Ishikawa (cell line): ENCODE measurements around the gene CHMP6.

ENCODE experiments used
- CEBPB ChIP-seq: IDR thresholded peaks from 2 replicates; pipeline ENCODE4 v1.6.1; 2012
- CREB1 ChIP-seq: IDR thresholded peaks from 2 replicates; pipeline ENCODE4 v1.6.1; 2012; ENCODE audit warnings: low read depth
- EGR1 ChIP-seq: IDR thresholded peaks from 2 replicates; pipeline ENCODE4 v1.6.1; 2012
- EP300 ChIP-seq: IDR thresholded peaks from 2 replicates; pipeline ENCODE4 v1.6.1; 2012; ENCODE audit warnings: borderline replicate concordance
- FOXM1 ChIP-seq: IDR thresholded peaks from 2 replicates; pipeline ENCODE4 v1.6.1; 2012; ENCODE audit warnings: low read depth, borderline replicate concordance
- MAX ChIP-seq: IDR thresholded peaks from 2 replicates; pipeline ENCODE4 v1.6.1; 2012
- NFIC ChIP-seq: IDR thresholded peaks from 2 replicates; pipeline ENCODE4 v1.6.1; 2012
- RAD21 ChIP-seq: IDR thresholded peaks from 2 replicates; pipeline ENCODE4 v1.6.1; 2012; ENCODE audit warnings: low read depth
- TAF1 ChIP-seq: IDR thresholded peaks from 2 replicates; pipeline ENCODE4 v1.6.1; 2012; ENCODE audit warnings: low read depth, mild to moderate bottlenecking
- TCF12 ChIP-seq: IDR thresholded peaks from 2 replicates; pipeline ENCODE4 v1.6.1; 2012; ENCODE audit warnings: low read depth
- TEAD4 ChIP-seq: IDR thresholded peaks from 2 replicates; pipeline ENCODE4 v1.6.1; 2012
- YY1 ChIP-seq: IDR thresholded peaks from 2 replicates; pipeline ENCODE4 v1.6.1; 2012; ENCODE audit warnings: low read depth
- ZBTB7A ChIP-seq: IDR thresholded peaks from 2 replicates; pipeline ENCODE4 v1.6.1; 2012; ENCODE audit warnings: low read depth
- TF ChIP-seq, protein P1 (sequence below): IDR thresholded peaks from 2 replicates; pipeline ENCODE4 v1.6.1; 2012; ENCODE audit warnings: low read depth, mild to moderate bottlenecking
- TF ChIP-seq, protein P2 (sequence below): IDR thresholded peaks from 2 replicates; pipeline ENCODE4 v1.6.1; 2012

The CHMP6 gene

DNA sequence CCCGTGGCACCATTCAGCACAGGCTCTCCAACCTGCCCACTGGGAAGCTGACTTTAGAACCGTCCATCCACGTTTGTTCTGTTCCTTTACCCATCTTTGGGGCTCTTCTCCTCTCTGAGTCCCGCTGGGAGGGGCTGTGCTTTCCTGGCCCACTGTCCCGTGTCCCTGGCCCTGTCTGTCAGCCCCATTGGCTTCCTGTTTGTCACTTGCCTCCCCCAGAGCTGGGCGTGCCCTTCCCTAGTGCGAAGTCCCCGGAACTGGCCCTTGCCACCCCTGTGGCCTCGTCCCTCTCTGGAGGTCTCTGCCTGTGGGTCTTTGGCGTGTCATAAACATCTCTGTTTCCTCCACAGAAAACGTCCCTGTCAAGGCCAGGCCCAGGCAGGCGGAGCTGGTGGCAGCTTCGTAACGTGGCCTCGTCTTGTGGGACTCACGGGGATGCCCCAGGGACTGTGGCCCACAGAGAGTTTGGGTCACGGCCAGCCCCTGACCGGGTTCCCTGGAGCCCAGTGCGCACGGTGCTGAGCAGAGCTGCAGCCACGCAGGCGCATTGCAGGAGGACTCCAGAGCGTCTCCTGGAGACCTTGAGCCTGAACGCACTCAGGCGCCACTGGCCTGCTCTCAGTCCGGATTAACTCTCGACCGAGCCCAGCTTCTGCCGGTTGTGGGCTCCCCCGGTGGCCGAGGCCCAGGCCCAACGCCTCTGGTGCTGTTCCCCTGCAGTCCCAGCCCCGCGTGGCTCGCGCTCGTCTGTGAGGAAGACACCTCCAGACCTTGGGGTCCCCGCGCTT is 7.3 kb downstream of the CHMP6 start:
- TF ChIP-seq, protein P1, sequence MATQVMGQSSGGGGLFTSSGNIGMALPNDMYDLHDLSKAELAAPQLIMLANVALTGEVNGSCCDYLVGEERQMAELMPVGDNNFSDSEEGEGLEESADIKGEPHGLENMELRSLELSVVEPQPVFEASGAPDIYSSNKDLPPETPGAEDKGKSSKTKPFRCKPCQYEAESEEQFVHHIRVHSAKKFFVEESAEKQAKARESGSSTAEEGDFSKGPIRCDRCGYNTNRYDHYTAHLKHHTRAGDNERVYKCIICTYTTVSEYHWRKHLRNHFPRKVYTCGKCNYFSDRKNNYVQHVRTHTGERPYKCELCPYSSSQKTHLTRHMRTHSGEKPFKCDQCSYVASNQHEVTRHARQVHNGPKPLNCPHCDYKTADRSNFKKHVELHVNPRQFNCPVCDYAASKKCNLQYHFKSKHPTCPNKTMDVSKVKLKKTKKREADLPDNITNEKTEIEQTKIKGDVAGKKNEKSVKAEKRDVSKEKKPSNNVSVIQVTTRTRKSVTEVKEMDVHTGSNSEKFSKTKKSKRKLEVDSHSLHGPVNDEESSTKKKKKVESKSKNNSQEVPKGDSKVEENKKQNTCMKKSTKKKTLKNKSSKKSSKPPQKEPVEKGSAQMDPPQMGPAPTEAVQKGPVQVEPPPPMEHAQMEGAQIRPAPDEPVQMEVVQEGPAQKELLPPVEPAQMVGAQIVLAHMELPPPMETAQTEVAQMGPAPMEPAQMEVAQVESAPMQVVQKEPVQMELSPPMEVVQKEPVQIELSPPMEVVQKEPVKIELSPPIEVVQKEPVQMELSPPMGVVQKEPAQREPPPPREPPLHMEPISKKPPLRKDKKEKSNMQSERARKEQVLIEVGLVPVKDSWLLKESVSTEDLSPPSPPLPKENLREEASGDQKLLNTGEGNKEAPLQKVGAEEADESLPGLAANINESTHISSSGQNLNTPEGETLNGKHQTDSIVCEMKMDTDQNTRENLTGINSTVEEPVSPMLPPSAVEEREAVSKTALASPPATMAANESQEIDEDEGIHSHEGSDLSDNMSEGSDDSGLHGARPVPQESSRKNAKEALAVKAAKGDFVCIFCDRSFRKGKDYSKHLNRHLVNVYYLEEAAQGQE = no peak
- TF ChIP-seq EGR1 = no peak
- TF ChIP-seq CREB1 = no peak
- no peak for TF ChIP-seq CEBPB
- TF ChIP-seq RAD21 = no peak
- no peak for TF ChIP-seq NFIC
- no peak for TF ChIP-seq TAF1
- TF ChIP-seq TCF12 = no peak
- no peak for TF ChIP-seq EP300
- TF ChIP-seq TEAD4 = no peak
- TF ChIP-seq FOXM1 = no peak
- TF ChIP-seq, protein P2, sequence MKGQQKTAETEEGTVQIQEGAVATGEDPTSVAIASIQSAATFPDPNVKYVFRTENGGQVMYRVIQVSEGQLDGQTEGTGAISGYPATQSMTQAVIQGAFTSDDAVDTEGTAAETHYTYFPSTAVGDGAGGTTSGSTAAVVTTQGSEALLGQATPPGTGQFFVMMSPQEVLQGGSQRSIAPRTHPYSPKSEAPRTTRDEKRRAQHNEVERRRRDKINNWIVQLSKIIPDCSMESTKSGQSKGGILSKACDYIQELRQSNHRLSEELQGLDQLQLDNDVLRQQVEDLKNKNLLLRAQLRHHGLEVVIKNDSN = no peak
- TF ChIP-seq ZBTB7A = no peak
- no peak for TF ChIP-seq YY1
- TF ChIP-seq MAX = no peak

- TF ChIP-seq EGR1 (no peak), MAX (no peak)
These were observed 8.1 kb downstream of the CHMP6 start for GRCh38 chr17:80999536-81000333.

GRCh38 chr17:81000334-81000630 is 8.6 kb downstream of the CHMP6 start:
- no peak for TF ChIP-seq TEAD4

GRCh38 chr17:81000631-81001357 is 9.2 kb downstream of the CHMP6 start:
- TF ChIP-seq ZBTB7A = no peak
- no peak for TF ChIP-seq MAX
- TF ChIP-seq, protein P1 = no peak
- no peak for TF ChIP-seq EP300
- TF ChIP-seq, protein P2 = no peak
- TF ChIP-seq CREB1 = no peak
- TF ChIP-seq EGR1 = no peak
- no peak for TF ChIP-seq TEAD4
- no peak for TF ChIP-seq YY1
- TF ChIP-seq CEBPB = no peak
- TF ChIP-seq RAD21 = no peak
- no peak for TF ChIP-seq FOXM1
- no peak for TF ChIP-seq NFIC
- no peak for TF ChIP-seq TAF1
- TF ChIP-seq TCF12 = no peak

DNA sequence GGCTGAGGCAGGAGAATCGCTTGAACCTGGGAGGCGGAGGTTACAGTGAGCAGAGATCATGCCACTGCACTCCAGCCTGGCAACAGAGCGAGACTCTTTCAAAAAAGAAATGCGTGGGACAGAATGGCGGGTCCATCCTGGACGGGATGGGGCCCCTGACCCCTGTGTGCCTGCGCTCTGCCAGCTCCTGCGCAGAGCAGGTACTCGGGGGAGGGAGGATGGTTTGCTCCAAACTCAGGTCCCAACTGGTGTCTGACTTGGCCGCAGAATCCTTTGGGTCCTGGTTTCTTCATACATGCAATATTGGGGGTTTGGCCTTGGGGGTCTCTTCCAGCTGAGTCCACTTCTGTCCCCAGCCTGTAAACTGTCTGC is 10.4 kb downstream of the CHMP6 start:
- TF ChIP-seq ZBTB7A (peak; percentile 34; the same call in 1 of the 2 replicates), NFIC (no peak)
